ENCODE data around the gene ZC3H11A.

- no peak for TF ChIP-seq EZH2phosphoT487 (IDR thresholded peaks at IDR 0.05; ENCODE audit: low read length)
- no peak for TF ChIP-seq CTCF (IDR thresholded peaks at IDR 0.05; ENCODE audit: low read length)
These were observed 39.4 kb upstream of the ZC3H11A start for GRCh38 chr1:203756036-203756435.
